ENCODE data around the gene ZNF462.

ZNF462 gene

DNA sequence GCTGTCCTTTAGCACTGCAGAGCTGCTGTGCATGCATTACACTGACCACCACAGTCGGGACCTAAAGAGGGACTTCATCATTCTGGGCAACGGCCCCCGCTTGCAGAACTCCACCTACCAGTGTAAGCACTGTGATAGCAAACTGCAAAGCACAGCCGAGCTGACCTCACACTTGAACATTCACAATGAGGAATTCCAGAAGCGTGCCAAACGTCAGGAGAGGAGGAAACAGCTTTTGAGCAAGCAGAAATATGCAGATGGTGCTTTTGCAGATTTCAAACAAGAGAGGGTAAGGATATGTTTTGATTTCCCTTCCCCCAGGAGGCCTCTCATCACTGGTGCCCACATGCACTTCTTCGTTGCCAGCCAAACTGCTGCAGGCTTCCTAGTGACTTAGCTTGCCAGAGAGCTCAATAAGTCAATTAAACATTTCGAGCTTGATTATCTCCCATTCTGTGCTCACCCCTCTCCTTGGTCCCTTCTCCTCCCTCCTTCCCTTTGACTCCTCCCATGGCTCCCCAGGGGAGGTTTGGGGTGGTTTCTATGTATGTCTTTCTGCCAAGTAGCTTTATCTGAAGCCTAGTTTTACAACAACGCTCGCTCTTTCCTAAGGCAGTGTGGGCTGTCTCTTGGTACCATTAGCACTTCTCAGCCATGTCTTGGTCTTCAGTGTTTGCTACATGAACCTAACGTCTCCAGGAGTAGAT, 66.7 kb downstream of the ZNF462 start:
- no peak for DNase-seq (ENCODE audit: low read depth)

DNA sequence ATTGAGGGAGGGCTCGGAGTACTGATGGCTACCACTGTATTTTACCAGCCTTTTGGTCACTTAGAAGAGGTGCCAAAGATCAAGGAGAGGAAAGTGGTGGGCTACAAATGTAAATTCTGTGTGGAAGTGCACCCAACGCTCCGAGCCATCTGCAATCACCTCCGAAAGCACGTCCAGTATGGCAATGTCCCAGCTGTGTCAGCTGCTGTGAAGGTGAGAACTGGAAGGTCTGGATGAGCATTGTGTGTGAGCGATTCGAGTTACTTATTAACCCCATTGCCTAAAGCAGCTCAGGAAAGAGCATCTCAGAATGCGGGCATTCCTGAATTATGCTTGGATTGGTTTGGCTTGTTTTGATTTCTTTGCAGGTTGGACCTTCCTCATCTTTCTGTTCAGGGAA, 67.5 kb downstream of the ZNF462 start:
- DNase-seq (ENCODE audit: low read depth), result no peak

DNA sequence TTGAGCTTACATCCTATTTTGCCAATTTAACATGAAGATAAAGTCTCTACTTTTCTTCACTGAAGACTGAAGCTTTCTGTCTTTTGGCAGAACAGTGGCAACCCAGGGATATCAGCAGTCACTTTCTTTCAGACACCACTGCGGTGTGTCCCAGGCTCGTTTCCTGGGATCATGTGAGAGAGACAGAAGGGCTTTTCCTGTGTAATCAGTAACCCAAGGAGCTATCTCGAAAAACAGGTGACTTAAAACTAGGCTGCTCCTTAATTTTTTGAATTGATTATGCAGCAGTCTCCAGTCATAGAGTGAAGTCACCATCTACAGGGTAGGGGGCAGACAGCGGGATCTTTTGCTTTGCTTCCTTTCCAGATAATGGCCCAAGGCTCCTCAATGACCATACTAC, 68.5 kb downstream of the ZNF462 start:
- no peak for DNase-seq (ENCODE audit: low read depth)

DNA sequence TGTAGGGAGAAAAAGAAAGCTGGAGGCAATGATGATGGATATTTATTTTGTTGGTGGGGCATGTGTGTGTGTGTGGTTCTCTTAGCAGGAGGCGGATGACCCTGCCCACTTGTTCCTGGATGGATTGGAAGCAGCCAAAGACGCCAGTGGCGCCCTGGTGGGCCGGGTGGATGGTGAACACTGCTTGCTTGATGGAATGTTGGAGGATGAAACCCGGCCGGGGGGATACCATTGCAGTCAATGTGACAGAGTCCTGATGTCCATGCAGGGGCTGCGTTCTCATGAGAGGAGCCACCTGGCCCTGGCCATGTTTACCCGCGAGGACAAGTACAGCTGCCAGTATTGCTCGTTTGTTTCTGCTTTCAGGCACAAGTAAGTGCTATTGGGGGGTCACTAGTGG, 69.2 kb downstream of the ZNF462 start:
- no peak for DNase-seq (ENCODE audit: low read depth)

DNA sequence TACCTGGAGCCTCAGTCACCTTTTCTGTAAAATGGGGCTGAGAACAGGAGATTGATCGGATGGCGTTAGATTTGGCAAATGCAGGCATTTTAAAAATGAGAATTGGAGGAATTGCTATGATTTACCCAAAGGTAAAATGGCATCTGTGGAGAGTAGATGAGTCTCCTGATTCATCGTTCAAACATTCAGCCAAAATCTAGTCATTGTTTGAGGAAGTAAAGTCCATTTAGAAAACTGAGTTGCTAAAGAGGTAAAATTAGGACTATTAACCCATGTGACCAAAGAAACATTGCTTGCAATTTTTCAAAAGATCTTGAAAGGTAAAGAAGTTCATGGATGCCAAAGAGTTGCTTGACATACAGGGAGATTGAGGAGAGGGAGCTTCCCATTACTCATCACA, 69.7 kb downstream of the ZNF462 start:
- DNase-seq (ENCODE audit: low read depth), result no peak

DNA sequence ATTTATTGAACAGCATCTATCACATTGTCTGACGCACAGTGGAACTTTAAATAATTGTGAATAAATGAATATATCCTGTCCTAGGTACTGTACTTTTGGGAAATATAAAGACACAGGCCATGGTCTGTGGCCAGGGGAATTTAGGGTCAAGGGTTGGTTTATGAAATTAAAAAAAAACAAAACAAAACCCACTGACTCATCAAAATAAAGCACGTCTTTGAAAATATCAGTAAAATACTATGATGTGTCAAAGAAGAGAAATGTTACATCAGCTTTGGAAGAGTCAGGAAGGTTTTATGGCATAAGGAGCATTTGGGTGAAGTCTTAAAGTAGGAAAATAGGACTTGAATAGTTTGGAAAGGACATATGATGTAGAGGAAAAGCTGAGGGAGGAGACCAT, 70.5 kb downstream of the ZNF462 start:
- no peak for DNase-seq (ENCODE audit: low read depth)

DNA sequence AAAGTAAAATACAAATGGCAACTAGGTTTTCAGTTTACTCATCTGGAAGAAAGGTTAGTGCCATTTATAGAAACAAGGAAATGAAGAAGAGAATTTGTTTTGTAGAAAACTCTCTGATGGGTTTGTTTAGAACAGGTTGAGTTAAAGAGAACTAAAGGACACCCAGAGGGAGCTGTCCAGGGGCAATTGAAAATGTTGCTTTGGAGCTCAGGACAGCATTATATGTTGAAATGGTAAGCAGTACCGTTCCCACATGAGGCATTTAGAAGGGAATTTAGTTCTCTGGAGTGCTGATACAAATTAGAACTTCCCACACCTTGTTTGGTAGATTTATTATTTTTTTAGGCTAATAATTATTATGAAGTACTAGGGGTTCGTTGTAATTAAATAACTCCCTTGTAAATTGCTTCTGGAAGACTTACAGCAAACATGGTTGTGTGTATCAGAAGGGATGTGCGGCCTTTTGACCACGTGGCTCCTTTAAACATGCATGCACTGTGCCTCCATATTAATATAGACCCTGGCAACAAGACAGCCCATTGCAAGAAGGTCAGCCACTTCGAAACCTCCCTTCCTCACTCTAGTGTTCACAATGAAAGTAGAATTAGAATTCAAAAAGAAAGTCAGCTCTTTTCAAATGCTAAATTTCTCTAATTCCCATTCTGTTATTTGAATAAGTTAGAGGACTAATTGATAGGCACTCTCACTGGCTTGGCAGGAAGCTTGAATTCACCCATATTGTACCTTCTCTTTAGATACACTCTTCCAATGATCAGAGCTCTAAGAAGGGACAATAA, 71.7 kb downstream of the ZNF462 start:
- no peak for DNase-seq (ENCODE audit: low read depth)

DNA sequence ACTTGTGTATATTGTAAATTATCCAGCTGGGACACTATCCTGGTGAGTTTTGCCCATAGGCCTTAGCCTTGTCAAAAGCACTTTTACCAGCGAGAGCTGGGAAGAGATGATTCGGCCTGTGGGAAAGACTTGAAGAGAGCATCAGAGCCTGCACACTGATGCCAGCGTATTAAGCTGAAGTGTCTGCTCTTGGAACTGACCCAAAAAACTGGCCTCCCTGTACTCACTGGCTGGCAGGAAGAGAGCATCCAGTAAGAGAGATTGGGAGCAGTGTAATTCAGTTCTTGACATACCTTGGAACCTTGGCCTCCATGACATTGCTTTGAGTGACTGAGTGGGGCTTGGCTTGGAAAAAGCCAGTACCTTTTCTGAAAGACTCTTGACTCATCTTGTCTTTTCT, 73.7 kb downstream of the ZNF462 start:
- DNase-seq (ENCODE audit: low read depth), result no peak

DNA sequence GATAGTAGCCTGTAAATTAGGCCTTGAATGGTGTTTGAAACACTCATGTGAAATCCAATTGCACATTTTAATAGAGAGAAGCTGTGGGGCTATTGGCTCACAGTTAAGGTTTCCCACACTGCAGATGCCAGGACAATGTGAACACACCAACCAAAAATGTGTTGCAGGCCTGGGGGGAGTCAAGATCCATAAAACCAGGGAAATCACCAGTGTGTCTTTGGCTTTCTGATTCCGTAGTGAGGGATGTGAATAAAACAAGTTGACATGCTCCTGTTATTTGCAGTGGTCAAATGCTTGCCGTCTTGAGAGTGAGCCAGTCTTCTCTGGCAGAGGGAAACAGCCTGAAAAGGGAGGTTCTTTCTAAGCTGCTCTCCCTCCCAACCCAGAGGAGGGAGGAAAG, 79.0 kb downstream of the ZNF462 start:
- DNase-seq (ENCODE audit: low read depth), result no peak

DNA sequence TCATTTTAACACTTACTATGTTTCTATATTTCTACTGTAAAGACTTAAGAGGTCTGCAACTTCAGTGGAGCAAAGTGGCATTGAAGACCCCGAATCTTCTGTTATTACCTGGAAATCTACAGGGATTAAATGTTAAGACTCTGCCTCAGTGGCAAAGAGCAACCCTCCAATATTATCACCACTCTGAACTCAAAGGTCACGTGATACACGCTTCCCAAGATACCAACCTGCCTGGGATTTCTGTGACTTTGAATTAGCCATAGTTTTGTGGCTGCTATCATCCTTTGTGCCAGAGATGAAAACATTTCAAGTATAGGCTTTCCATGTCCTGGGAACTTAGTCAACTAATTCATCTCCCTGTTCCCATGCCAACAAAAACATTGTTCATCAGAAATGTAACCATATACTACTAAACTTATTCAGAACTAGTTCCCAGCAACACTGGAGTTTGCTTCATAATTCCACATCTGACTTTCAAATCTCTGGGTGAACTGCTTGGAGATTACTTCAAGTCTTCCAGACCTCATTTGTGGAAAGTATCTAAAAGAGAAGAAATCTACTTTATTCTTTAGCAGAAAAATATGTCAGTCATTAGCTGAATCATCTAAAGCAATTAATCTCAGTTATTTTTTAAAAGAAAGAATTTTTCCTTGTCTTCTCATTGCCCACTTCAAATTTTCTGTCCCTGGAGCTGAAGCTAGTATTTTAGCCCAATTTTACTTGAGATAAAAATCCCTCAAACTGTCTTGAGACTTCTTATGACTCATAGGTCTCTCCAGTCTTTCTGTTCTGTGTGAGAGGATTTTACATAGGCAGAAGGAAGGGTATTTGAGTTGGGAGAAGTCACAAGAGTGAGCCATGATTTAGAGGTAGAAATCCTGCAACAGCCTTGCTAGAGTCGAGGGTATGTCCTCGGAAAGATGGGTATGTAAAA, 83.0 kb downstream of the ZNF462 start:
- DNase-seq (ENCODE audit: low read depth), result no peak

DNA sequence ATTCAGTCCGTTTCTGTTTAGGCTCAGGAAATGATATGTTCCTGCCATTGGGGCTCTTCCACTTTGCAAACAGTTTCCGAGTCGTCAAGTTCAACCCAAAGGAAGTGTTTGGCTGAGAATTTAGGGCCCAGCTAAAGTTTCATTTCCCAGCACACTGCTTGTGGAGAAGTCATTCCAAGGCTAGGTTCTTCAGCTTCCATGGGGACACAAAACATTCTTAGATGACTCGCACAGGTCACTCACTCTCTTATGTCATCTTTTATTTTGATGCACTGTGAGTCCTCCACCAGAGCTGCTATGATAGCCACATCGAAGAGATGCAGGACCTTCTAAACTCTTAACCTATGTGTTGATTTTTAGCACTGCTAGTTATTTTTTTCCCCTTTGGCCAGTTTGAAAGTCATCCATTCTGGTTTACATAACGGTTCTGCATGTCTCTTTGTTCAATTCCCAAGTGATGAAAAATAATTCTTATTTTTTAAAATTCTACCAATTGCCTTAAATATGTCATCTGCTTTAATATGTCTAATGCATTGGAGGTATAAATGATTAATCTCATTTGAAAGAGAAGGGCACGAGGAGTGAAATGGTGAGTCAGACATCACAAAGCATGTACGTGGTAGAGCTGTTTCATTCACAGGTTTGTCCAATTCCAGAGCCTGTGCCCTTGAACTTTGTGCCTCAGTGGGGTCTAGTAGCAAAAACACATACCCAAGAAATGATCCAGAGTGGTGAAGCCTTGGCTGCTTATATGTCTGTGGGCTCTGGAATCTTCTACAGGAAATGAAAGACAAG, 84.3 kb downstream of the ZNF462 start:
- no peak for DNase-seq (ENCODE audit: low read depth)

DNA sequence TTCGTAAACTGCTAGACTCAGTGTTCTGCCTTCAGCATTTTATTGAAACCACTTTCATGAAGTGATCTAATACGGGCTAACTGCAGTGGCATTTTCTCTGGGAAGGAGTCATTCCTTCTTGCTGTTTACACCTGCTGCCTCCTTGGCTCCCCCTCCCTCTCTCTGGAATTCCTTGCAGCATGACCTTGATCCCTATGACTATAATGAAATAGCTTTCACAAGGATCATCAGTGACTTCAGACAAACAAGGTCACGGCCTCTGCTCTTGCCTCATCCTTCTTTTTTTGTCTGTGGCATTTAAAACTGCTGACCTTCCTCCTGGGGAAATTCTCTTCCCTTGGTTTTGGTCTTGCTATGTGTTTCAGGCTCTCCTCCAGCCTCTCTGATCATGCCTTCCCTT, 90.2 kb downstream of the ZNF462 start:
- DNase-seq (ENCODE audit: low read depth), result no peak

DNA sequence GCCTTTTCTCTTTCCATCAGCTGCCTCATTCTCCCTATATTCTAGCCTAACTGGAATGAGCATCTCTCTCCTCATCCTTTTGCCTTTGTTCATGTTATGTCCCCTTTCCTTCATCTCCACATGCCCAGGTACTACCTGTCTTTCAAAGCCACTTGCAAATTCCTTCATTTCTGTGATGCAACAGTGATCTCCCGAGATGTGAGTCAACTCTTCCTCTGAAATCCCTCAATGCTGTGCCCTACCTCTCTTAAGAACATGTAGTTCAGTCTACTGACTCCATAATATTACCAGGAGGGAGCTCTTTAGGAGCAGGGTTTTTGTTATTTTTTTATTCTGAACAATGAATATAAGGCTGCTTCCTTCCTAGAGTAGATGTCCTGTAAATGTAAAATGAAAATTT, 91.6 kb downstream of the ZNF462 start:
- no peak for DNase-seq (ENCODE audit: low read depth)

DNA sequence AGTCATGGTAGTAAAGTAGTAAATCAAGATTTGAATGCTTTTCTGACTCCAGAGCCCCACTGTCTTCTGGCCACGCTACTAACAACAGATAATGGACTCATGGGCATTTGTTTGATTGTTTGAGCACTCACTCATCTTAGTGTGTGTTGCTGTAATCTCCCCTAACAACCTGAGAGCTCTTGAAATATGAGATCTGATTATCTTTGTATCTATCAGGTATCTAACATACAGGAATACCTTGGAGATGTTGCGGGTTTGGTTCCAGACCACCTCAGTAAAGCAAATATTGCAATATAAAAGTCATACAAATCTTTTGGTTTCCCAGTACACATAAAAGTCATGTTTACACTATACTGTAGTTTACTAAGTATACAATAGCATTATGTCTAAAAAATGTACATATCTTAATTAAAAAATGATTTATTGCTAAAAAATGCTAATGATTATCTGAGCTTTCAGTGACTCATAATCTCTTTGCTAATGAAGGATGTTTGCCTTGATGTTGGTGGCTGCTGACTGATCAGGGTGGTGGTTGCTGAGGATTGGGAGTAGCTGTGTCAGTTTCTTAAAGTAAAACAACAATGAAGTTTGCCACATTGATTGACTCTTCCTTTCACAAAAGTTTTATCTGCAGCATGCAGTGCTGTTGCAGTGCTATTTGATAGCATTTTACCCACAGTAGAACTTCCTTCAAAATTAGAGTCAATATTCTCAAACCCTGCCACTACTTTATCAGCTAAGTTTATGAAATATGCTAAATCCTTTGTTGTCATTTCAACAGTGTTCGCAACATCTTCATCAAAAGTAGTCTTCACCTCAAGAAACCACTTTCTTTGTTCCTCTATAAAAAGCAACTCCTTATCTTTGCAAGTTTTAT, 92.2 kb downstream of the ZNF462 start:
- DNase-seq (ENCODE audit: low read depth), result no peak

DNA sequence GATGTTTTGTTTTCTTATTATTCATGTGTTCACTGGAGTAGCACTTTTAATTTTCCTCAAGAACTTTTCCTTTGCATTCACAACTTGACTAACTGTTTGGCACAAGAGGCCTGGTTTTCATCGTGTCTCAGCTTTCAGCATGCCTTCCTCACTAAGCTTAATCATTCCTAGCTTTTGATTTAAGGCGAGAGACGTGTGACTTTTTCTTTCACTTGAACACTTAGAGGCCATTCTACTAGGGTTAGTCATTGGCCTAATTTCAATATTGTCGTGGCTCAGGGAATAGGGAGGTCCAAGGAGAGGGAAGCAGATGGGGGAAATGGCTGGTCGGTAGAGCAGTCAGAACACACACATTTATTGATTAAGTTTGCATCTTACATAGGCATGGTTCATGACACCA, 94.0 kb downstream of the ZNF462 start:
- DNase-seq (ENCODE audit: low read depth), result no peak

DNA sequence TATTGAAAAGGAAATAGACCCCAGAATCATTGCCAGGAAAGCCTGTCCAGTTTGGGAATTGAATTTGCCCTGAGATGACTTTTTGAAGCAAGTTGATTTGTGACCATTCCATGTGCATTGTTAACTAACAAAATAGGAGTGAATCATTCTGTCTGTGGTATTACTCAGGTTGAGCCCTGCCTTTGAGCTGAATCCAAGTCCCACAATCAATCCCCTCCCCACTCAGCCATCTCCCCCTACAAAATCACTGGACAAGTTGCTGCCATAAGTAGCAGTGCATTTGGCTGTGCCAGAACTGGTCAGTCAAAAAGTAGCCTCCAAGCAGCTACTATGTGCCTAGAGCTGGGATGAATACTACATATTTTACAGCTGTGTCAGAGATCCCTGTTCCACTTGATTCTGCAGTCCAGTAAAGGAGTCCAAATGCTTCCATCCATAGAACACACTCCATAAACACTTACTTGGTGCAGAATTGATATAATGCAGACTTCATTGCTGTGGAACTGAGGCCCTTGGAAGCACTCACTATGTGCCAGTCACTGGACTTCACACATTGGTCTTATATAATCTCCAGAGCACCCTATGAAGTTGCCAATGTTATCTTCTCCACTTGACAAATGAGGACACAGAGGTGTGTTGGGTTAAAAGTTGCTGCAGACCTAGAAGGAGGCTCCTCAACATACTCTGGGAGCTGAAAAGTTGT, 96.1 kb downstream of the ZNF462 start:
- no peak for DNase-seq (ENCODE audit: low read depth)

DNA sequence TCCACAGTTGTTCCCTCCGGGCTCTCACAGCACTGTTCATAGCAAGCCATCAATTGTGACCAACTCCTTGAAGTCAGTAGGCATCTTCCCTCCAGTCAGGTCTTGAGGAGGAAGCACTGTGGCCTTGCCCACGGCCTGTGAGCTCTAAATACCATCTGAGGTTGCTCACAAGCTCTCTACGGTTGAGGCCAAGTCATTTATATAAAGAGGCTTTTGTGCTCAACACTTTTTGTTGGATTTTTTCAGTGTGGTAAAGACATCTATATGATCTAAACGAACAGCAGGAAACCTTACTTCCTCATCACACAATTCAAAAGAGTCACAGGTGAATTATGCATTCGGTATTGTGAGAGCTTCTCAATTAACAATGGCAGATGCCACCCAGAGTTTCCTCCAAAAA, 97.3 kb downstream of the ZNF462 start:
- DNase-seq (ENCODE audit: low read depth), result no peak

DNA sequence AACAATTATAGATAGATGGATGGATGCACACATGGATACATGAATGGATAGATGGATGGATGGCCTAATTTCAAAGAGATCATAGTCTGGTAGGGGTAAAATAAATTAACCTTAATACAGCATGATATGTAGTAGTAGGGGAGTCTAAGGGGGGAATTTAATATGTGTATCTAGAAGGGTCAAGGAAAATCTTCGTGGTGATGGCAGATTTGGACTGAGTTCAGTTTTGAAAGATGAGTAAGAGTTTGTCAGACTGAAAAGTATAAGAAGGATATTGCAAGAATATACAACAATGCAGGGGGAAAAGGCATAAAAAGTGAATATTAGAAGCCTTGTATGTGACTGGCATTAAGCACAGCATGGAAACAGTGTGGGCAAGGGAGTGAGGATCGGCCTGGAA, 98.7 kb downstream of the ZNF462 start:
- DNase-seq (ENCODE audit: low read depth), result no peak

DNA sequence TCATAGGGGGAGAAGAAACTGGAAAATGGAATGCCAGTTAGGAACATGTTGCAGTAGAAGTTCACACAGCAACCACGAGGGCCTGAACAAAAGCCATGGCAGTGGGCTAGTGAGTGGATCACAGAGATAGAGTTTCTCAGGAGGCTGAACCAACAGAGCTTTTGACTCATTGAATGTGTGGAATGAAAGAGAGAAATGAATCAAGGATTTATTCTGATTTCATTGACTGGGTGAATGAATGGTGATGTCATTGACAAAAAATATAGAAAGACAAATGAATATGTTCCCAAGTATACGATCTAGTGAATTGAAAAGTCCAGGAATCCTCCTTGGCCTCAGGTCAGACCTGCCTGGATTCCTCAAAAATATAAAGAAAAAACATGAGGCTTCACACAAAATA, 99.2 kb downstream of the ZNF462 start:
- no peak for DNase-seq (ENCODE audit: low read depth)
